Endothelial cell (in vitro differentiated cells): ENCODE results near the gene VGLL1. TPM values are rescaled to one million over a fixed set of nuclear protein-coding genes. Genes with fewer than 3 reads are reported as not detected.

Source experiments
- DNase-seq: peaks from one replicate; pipeline ENCODE4 v3.0.0; 2021; ENCODE audit warnings: low spot score
- H3K27ac Mint-ChIP-seq: one replicate; pipeline ENCODE4 v1.8.0; 2021; ENCODE audit warnings: mixed read lengths, inconsistent platforms; ENCODE audit not compliant: unreplicated experiment
- H3K27me3 Mint-ChIP-seq: one replicate; pipeline ENCODE4 v1.8.0; 2021; ENCODE audit warnings: mild to moderate bottlenecking, moderate library complexity, mixed read lengths, inconsistent platforms; ENCODE audit not compliant: unreplicated experiment
- H3K36me3 Mint-ChIP-seq: one replicate; pipeline ENCODE4 v1.8.0; 2021; ENCODE audit warnings: mild to moderate bottlenecking, low read depth, mixed read lengths, inconsistent platforms; ENCODE audit not compliant: unreplicated experiment
- H3K4me1 Mint-ChIP-seq: one replicate; pipeline ENCODE4 v1.8.0; 2021; ENCODE audit warnings: mild to moderate bottlenecking, mixed read lengths, inconsistent platforms; ENCODE audit not compliant: unreplicated experiment
- H3K4me3 Mint-ChIP-seq: one replicate; pipeline ENCODE4 v1.8.0; 2021; ENCODE audit warnings: mild to moderate bottlenecking, mixed read lengths, inconsistent platforms; ENCODE audit not compliant: unreplicated experiment
- H3K9me3 Mint-ChIP-seq: one replicate; pipeline ENCODE4 v1.8.0; 2021; ENCODE audit warnings: mixed read lengths, inconsistent platforms; ENCODE audit not compliant: unreplicated experiment
- total RNA-seq: library from RNA; stranded (reverse); fragmentation: NEBNext Ultra II Directional; extraction: Animal tissue kit (Norgen Biotek cat#: 25700); gene quantifications from one replicate; pipeline ENCODE4 v1.2.1, GENCODE V29; 2021; ENCODE audit not compliant: unreplicated experiment
- TF ChIP-seq, protein P1 (sequence below): fragments of 200-600 bp; sonication (generic); IDR thresholded peaks from one replicate; pipeline ENCODE4 v1.5.0; 2021; ENCODE audit warnings: antibody characterized with exemption; ENCODE audit not compliant: unreplicated experiment

VGLL1 gene
- total RNA-seq, 1 donor from 2014 or later = not detected

DNA sequence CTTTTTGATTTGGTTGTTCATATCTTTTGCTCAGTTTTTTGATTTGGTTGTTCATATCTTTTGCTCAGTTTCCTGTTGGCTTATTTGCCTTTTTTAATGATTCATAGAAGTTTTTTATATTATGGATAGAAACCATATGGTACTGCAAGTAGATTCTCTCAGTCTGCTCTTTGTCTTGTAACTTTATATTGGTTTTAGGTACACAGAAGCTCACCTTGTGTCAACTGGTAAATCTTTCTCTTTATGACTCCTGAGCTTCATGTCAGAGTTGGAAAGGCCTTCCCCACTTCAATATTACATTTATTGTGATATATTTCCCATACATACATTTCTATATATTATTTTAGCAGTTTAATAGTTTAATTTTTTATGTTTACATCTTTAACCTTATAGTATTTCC, 8.2 kb upstream of the VGLL1 start:
- DNase-seq = no peak
- H3K27me3 Mint-ChIP-seq = no peaks in the 10 kb centered on the region
- no peak overlapping the region for H3K4me3 Mint-ChIP-seq
- H3K9me3 Mint-ChIP-seq = no peaks in the 10 kb centered on the region
- no peaks in the 10 kb centered on the region for H3K4me1 Mint-ChIP-seq
- TF ChIP-seq, protein P1, sequence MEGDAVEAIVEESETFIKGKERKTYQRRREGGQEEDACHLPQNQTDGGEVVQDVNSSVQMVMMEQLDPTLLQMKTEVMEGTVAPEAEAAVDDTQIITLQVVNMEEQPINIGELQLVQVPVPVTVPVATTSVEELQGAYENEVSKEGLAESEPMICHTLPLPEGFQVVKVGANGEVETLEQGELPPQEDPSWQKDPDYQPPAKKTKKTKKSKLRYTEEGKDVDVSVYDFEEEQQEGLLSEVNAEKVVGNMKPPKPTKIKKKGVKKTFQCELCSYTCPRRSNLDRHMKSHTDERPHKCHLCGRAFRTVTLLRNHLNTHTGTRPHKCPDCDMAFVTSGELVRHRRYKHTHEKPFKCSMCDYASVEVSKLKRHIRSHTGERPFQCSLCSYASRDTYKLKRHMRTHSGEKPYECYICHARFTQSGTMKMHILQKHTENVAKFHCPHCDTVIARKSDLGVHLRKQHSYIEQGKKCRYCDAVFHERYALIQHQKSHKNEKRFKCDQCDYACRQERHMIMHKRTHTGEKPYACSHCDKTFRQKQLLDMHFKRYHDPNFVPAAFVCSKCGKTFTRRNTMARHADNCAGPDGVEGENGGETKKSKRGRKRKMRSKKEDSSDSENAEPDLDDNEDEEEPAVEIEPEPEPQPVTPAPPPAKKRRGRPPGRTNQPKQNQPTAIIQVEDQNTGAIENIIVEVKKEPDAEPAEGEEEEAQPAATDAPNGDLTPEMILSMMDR = no peak
- H3K36me3 Mint-ChIP-seq = no peaks in the 10 kb centered on the region
- H3K27ac Mint-ChIP-seq = no peak overlapping the region

- Mint-ChIP-seq H3K27me3 (peaks cover 1% of the 10 kb centered on the region), H3K27ac (no peak overlapping the region), H3K4me3 (no peak overlapping the region), H3K36me3 (no peaks in the 10 kb centered on the region), H3K9me3 (no peaks in the 10 kb centered on the region), H3K4me1 (no peaks in the 10 kb centered on the region)
- no peak for DNase-seq
- TF ChIP-seq, protein P1 = no peak
Observed at GRCh38 chrX:136525738-136526606, 6.0 kb upstream of the VGLL1 start.

- Mint-ChIP-seq H3K4me1 (no peaks in the 10 kb centered on the region), H3K4me3 (no peak overlapping the region), H3K27ac (no peak overlapping the region), H3K9me3 (no peaks in the 10 kb centered on the region), H3K36me3 (no peaks in the 10 kb centered on the region), H3K27me3 (peaks cover 1% of the 10 kb centered on the region)
- TF ChIP-seq, protein P1 = no peak
- no peak for DNase-seq
Observed at GRCh38 chrX:136528645-136529315, 3.2 kb upstream of the VGLL1 start.

DNA sequence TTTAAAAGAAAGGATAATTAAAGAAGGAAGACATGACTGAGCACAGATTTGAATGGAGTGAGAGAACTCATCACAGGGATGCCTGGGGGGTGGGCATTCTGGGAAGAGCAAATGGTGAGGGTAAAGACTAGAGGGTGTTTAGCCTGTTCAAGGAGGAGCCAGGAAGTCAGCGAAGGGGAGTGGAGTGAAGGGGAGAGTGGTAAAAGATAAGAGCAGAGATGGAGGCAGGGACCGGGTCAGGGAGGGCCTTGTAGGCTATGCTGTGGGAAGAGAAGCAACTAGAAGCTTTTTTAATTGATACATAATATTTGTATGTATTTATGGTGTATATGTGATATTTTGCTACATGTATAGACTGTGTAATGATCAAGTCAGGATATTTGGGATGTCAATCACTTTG, 2.2 kb upstream of the VGLL1 start:
- H3K27ac Mint-ChIP-seq = no peak overlapping the region
- no peaks in the 10 kb centered on the region for H3K4me1 Mint-ChIP-seq
- H3K9me3 Mint-ChIP-seq = no peaks in the 10 kb centered on the region
- DNase-seq = no peak
- TF ChIP-seq, protein P1 = no peak
- no peaks in the 10 kb centered on the region for H3K36me3 Mint-ChIP-seq
- H3K27me3 Mint-ChIP-seq = peaks cover 1% of the 10 kb centered on the region
- no peak overlapping the region for H3K4me3 Mint-ChIP-seq

GRCh38 chrX:136534131-136534530, 2.1 kb downstream of the VGLL1 start:
- Mint-ChIP-seq H3K4me1 (no peaks in the 10 kb centered on the region), H3K27me3 (peaks cover 1% of the 10 kb centered on the region), H3K9me3 (no peaks in the 10 kb centered on the region), H3K36me3 (no peaks in the 10 kb centered on the region), H3K27ac (no peak overlapping the region), H3K4me3 (no peak overlapping the region)
- no peak for DNase-seq
- TF ChIP-seq, protein P1 = no peak
